Measurements from ENCODE around the gene OTOGL.

DNA sequence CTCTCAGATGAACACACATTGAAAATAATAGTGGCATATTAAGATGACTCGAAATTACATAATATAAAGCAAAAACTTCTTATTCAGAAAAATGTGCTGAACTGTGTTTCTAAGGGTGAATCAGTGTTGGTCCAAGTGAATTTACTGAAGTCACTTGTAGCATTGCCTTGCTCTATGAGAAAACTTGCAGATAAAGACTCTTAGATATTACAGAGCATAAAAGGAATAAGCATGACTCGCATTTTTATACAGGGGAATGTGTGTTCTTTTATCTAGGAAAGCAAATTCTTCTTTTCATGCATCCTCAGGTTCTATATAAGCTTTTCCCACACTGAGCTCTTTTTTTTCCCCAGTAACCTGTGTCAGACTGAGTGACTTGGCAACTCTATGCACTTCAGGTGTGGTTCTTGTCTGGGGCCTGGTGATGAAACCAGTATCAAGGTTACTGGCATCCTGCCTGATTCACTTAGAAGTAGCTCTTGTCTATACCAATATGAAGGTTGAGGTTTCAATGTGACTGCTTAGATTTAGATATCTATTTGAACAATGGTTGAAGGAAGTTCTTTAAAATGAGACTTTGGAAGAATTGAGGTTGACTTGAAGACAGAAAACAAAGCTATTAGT is 76.1 kb downstream of the OTOGL start:
- TF ChIP-seq POLR2AphosphoS5 (IDR thresholded peaks at IDR 0.05; ENCODE audit: low read depth): no peak
- TF ChIP-seq, protein P1, sequence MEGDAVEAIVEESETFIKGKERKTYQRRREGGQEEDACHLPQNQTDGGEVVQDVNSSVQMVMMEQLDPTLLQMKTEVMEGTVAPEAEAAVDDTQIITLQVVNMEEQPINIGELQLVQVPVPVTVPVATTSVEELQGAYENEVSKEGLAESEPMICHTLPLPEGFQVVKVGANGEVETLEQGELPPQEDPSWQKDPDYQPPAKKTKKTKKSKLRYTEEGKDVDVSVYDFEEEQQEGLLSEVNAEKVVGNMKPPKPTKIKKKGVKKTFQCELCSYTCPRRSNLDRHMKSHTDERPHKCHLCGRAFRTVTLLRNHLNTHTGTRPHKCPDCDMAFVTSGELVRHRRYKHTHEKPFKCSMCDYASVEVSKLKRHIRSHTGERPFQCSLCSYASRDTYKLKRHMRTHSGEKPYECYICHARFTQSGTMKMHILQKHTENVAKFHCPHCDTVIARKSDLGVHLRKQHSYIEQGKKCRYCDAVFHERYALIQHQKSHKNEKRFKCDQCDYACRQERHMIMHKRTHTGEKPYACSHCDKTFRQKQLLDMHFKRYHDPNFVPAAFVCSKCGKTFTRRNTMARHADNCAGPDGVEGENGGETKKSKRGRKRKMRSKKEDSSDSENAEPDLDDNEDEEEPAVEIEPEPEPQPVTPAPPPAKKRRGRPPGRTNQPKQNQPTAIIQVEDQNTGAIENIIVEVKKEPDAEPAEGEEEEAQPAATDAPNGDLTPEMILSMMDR (IDR thresholded peaks at IDR 0.05; ENCODE audit: insufficient read depth, low read length): no peak
- no peak for TF ChIP-seq GABPA (IDR thresholded peaks at IDR 0.05; ENCODE audit: low read depth)
